Vagina (tissue), 2 donors: ENCODE results near the gene FRS2.

Experiments
- CTCF ChIP-seq, 3 experiments: fragments of 450-650 bp in 2 of 3; fragments of 200-600 bp in 1 of 3; sonication (generic) in 1 of 3; IDR thresholded peaks; one replicate each; pipeline ENCODE4 v1.5.1; 2017 to 2019; ENCODE audit warnings: antibody characterized with exemption in 3 of 3, mild to moderate bottlenecking in 2 of 3, moderate library complexity in 2 of 3
- POLR2AphosphoS5 ChIP-seq, 2 donors: sonication (generic); formaldehyde crosslinking; IDR thresholded peaks; one replicate each; pipeline ENCODE4 v1.9.0; 2017; ENCODE audit warnings: antibody characterized with exemption in 2 of 2, mild to moderate bottlenecking in 2 of 2, low read depth in 1 of 2; ENCODE audit not compliant: insufficient read depth in 1 of 2

- TF ChIP-seq POLR2AphosphoS5 (IDR thresholded peaks at IDR 0.05; ENCODE audit: insufficient read depth in 1 of 2, low read depth in 1 of 2), result no peak
- TF ChIP-seq CTCF (IDR thresholded peaks at IDR 0.05), result no peak
Measured at GRCh38 chr12:69508091-69508490, 37.9 kb downstream of the FRS2 start.
